ENCODE results near the gene PIP5KL1.

GRCh38 chr9:127946728-127947127, 16.2 kb upstream of the PIP5KL1 start:
- TF ChIP-seq CTCF (IDR thresholded peaks at IDR 0.05; ENCODE audit: low read depth, low read length): no peak
- TF ChIP-seq EZH2phosphoT487 (IDR thresholded peaks at IDR 0.05; ENCODE audit: low read depth): no peak

Measured in OCI-LY3 (cell line).